ENCODE data around the gene R3HDM4. TPM values are rescaled to one million over a fixed set of nuclear protein-coding genes. Genes with fewer than 3 reads are reported as not detected.
A peak's percentile ranks its signal among the peaks of the same experiment; 100 is the strongest.
"Not testable (repeated sequence)": the region's sequence is repeated elsewhere in the genome, so short reads cannot be mapped to it uniquely, and the experiment has no call there.

R3HDM4 gene
- 134 TPM for total RNA-seq

DNA sequence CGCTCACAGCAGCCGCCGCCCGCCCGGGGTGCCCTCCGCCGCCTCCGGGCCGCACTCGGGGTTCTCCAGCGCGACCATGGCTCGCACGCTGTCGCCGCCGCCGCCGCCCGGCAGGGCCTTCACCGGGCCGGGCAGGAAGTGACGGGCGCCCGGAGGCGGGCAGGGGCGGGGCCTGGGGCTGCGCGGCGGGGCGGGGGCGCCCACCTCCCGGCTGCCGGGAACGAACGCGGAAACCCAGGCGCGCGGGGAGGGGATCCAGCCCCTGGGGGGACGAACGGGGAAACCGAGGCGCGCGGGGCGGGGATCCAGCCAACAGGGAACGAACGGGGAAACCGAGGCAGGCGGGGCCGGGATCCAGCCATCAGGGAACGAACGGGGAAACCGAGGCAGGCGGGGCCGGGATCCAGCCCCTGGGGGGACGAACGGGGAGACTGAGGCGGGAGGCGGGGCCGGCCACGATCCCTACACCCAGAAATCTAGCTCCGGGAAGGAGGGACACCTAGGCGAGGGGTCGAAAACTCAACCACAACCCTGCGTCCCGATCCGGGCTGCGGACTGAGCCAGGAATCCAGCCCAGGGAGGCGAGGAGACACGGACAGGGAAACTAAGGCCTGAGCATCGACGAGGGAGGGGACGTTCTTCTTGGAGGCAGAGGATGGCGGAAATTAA lies at the start of gene R3HDM4:
R3HDM4 (minus strand) TSS at position 140 of the 669 bp plus-strand sequence; CDS start at position 78, 62 bp downstream.
- peaks cover 66% of the 10 kb centered on the region for H3K4me1 ChIP-seq (ENCODE audit: insufficient read depth, low read length)

GRCh38 chr19:961866-962620 lies 49.0 kb upstream of the R3HDM4 start:
- H3K4me3 ChIP-seq (ENCODE audit: low read length): no peak overlapping the region
- no peaks in the 10 kb centered on the region for H3K4me1 ChIP-seq (ENCODE audit: insufficient read depth, low read length)
- no peaks in the 10 kb centered on the region for H3K9me3 ChIP-seq (ENCODE audit: low read depth, low read length)
- H3K27me3 ChIP-seq (ENCODE audit: insufficient read depth, low read length): no peaks in the 10 kb centered on the region

More for the DNA sequence above, at the start of gene R3HDM4:
- Histone ChIP-seq H3K9me3 (ENCODE audit: low read depth, low read length) (no peaks in the 10 kb centered on the region), H3K27me3 (ENCODE audit: insufficient read depth, low read length) (peaks cover 16% of the 10 kb centered on the region), H3K4me3 (ENCODE audit: low read length) (peak within 1 kb of the TSS; percentile 66)

DNA sequence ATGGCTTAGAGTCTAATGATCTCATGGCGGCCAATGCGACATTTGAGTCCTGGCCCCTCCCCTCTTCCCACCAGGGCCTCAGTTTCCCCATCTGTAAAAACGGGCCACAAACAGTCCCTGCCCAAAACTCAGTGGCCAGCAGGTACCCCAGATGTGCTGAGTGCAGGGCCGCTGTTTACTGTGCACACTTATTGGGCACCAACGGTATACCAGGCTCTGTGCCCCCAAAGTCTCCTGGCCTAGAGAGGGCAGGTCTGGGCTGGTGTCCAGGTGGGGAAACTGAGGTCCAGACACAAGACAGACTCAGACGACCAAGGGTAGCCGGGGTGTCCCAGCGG lies 47.6 kb upstream of the R3HDM4 start:
- no peak overlapping the region for H3K4me3 ChIP-seq (ENCODE audit: low read length)
- no peaks in the 10 kb centered on the region for H3K9me3 ChIP-seq (ENCODE audit: low read depth, low read length)
- no peaks in the 10 kb centered on the region for H3K27me3 ChIP-seq (ENCODE audit: insufficient read depth, low read length)
- H3K4me1 ChIP-seq (ENCODE audit: insufficient read depth, low read length): no peaks in the 10 kb centered on the region

- Histone ChIP-seq H3K4me1 (ENCODE audit: insufficient read depth, low read length) (no peaks in the 10 kb centered on the region), H3K27me3 (ENCODE audit: insufficient read depth, low read length) (no peaks in the 10 kb centered on the region)
Observed at GRCh38 chr19:960020-960419, 47.0 kb upstream of the R3HDM4 start.

GRCh38 chr19:958967-959855 lies 46.2 kb upstream of the R3HDM4 start:
- Histone ChIP-seq H3K27me3 (ENCODE audit: insufficient read depth, low read length) (no peaks in the 10 kb centered on the region), H3K9me3 (ENCODE audit: low read depth, low read length) (no peaks in the 10 kb centered on the region), H3K4me1 (ENCODE audit: insufficient read depth, low read length) (no peaks in the 10 kb centered on the region), H3K4me3 (ENCODE audit: low read length) (no peak overlapping the region)

More at GRCh38 chr19:960020-960419, 47.0 kb upstream of the R3HDM4 start:
- no peaks in the 10 kb centered on the region for H3K9me3 ChIP-seq (ENCODE audit: low read depth, low read length)
- H3K4me3 ChIP-seq (ENCODE audit: low read length): no peak overlapping the region

GRCh38 chr19:957578-957977 lies 44.6 kb upstream of the R3HDM4 start:
- not testable (repeated sequence) for H3K4me3 ChIP-seq (ENCODE audit: low read length); H3K9me3 ChIP-seq (ENCODE audit: low read depth, low read length); H3K27me3 ChIP-seq (ENCODE audit: insufficient read depth, low read length)
- H3K4me1 ChIP-seq (ENCODE audit: insufficient read depth, low read length): peaks cover 13% of the 10 kb centered on the region

GRCh38 chr19:956766-957440 lies 43.9 kb upstream of the R3HDM4 start:
- H3K9me3 ChIP-seq (ENCODE audit: low read depth, low read length): no peaks in the 10 kb centered on the region
- H3K4me3 ChIP-seq (ENCODE audit: low read length): no peak overlapping the region
- no peaks in the 10 kb centered on the region for H3K27me3 ChIP-seq (ENCODE audit: insufficient read depth, low read length)

GRCh38 chr19:955803-956765 lies 43.1 kb upstream of the R3HDM4 start:
- H3K4me3 ChIP-seq (ENCODE audit: low read length): no peak overlapping the region
- no peaks in the 10 kb centered on the region for H3K9me3 ChIP-seq (ENCODE audit: low read depth, low read length)
- no peaks in the 10 kb centered on the region for H3K27me3 ChIP-seq (ENCODE audit: insufficient read depth, low read length)
- H3K4me1 ChIP-seq (ENCODE audit: insufficient read depth, low read length): peaks cover 18% of the 10 kb centered on the region

More at GRCh38 chr19:956766-957440, 43.9 kb upstream of the R3HDM4 start:
- H3K4me1 ChIP-seq (ENCODE audit: insufficient read depth, low read length): peaks cover 18% of the 10 kb centered on the region

- H3K4me3 ChIP-seq (ENCODE audit: low read length): no peak overlapping the region
- no peaks in the 10 kb centered on the region for H3K9me3 ChIP-seq (ENCODE audit: low read depth, low read length)
- no peaks in the 10 kb centered on the region for H3K27me3 ChIP-seq (ENCODE audit: insufficient read depth, low read length)
- peaks cover 18% of the 10 kb centered on the region for H3K4me1 ChIP-seq (ENCODE audit: insufficient read depth, low read length)
Observed at GRCh38 chr19:954672-955494, 41.9 kb upstream of the R3HDM4 start.

GRCh38 chr19:954272-954671 lies 41.3 kb upstream of the R3HDM4 start:
- no peaks in the 10 kb centered on the region for H3K27me3 ChIP-seq (ENCODE audit: insufficient read depth, low read length)
- no peak overlapping the region for H3K4me3 ChIP-seq (ENCODE audit: low read length)
- H3K9me3 ChIP-seq (ENCODE audit: low read depth, low read length): no peaks in the 10 kb centered on the region
- peaks cover 18% of the 10 kb centered on the region for H3K4me1 ChIP-seq (ENCODE audit: insufficient read depth, low read length)

GRCh38 chr19:953445-954271 lies 40.6 kb upstream of the R3HDM4 start:
- H3K9me3 ChIP-seq (ENCODE audit: low read depth, low read length): no peaks in the 10 kb centered on the region
- H3K4me3 ChIP-seq (ENCODE audit: low read length): no peak overlapping the region
- H3K27me3 ChIP-seq (ENCODE audit: insufficient read depth, low read length): no peaks in the 10 kb centered on the region
- H3K4me1 ChIP-seq (ENCODE audit: insufficient read depth, low read length): peaks cover 22% of the 10 kb centered on the region

- Histone ChIP-seq H3K27me3 (ENCODE audit: insufficient read depth, low read length) (no peaks in the 10 kb centered on the region), H3K9me3 (ENCODE audit: low read depth, low read length) (no peaks in the 10 kb centered on the region), H3K4me1 (ENCODE audit: insufficient read depth, low read length) (peaks cover 29% of the 10 kb centered on the region), H3K4me3 (ENCODE audit: low read length) (peak overlapping the region; percentile 16)
Observed at GRCh38 chr19:952680-953444, 39.8 kb upstream of the R3HDM4 start.
